ENCODE measurements around the gene BZW2.

Gene BZW2

DNA sequence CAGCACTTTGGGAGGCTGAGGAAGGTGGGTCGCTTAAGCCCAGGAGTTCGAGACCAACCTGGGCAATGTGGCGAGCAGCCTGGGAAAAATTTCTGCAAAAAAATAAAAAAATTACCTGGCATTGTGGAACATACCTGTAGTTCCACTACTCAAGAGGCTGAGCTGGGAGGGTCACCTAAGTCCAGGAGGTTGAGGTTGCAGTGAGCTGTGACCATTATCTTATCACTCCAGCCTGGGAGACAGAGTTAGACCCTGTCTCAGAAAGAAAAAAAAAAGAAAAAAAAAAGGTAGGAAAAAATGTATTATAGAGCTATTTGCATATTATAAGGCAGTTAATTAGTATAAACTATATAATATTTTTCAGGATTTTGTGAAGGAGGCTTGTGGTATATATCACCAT, 96.6 kb downstream of the BZW2 start:
- DNase-seq (ENCODE audit: low read depth, low spot score) = no peak
- peak overlapping the region; percentile 51 for H3K27ac ChIP-seq

DNA sequence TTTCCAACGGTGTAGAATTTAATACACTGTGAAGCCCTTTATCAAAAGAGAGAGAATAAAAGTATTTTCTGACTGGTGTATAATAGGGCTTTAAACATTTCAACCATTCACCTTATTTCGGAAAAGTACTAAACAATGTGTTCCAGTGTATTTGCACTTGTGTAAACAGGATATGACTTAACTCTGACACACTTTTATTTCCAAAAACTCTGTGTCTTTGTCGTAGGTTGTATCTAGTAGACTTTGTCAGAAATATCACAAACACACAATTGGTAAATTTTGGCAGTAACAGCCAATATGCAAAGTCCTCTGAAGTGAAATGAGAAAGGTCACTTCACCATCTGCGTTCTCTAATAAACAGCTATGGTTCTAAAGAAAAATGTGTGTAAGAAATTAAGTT, 97.3 kb downstream of the BZW2 start:
- peak overlapping the region; percentile 51 for H3K27ac ChIP-seq
- no peak for DNase-seq (ENCODE audit: low read depth, low spot score)

GRCh38 chr7:16744518-16745250, 98.7 kb downstream of the BZW2 start:
- H3K27ac ChIP-seq = no peak overlapping the region
- no peak for DNase-seq (ENCODE audit: low read depth, low spot score)

- no peak overlapping the region for H3K27ac ChIP-seq
- DNase-seq (ENCODE audit: low read depth, low spot score) = no peak
Observed at GRCh38 chr7:16745645-16746044, 99.7 kb downstream of the BZW2 start.

DNA sequence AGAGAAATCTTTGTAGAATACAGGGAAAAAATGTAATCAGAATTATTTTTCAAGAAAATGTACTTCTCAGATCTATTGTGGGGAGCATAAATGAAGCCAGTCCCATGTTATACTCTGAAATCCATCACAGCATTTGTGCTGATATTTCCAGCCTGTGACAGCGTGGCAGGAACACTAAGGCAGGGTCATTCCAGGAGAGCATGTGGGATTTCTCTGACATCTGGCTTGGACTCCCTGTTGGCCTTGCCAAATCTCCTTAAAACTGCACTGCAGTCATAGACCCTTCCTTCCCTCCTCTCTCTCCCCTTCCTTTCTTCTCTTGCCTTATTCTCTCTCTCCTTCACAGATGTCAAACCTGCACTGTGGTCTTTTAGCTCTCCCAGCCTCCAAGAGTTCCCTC, 101.1 kb downstream of the BZW2 start:
- DNase-seq (ENCODE audit: low read depth, low spot score) = no peak

GRCh38 chr7:16753102-16753931, 107.3 kb downstream of the BZW2 start, which contains the start of gene TSPAN13:
TSPAN13 (plus strand) TSS chr7:16753755; CDS start chr7:16753968, 213 bp downstream.
- peak within 1 kb of the TSS; percentile 57 for H3K27ac ChIP-seq
- DNase-seq (ENCODE audit: low read depth, low spot score) = peak; percentile 91

More for the DNA sequence above, 101.1 kb downstream of the BZW2 start:
- H3K27ac ChIP-seq = no peak overlapping the region

GRCh38 chr7:16753932-16754855, 108.2 kb downstream of the BZW2 start:
- no peak for DNase-seq (ENCODE audit: low read depth, low spot score)
- H3K27ac ChIP-seq = peak overlapping the region; percentile 57

DNA sequence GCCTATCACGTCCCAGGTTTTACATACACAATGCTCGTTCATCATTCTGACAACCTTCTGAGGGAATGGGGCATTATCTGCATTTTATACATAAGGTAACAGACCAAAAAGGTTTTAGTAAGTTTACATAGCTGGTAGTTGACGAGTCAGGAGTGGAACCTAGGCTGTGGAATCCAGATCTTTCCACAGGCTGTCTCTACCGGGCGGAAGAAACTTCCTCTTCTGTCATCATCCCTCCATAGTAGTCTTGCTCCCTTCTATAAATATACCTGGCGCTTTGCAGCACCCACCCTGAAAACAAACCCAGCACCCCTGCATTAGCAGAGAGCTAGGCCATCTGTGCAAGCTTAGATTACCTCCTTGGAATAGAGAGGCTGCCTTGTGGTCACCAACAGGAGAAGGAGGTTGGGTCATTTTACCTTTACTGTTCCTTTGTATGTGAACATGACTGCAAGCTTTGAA, 108.9 kb downstream of the BZW2 start:
- DNase-seq (ENCODE audit: low read depth, low spot score) = no peak
- H3K27ac ChIP-seq = peak overlapping the region; percentile 57

- H3K27ac ChIP-seq = peak overlapping the region; percentile 57
- DNase-seq (ENCODE audit: low read depth, low spot score) = no peak
Observed at GRCh38 chr7:16755397-16755796, 109.4 kb downstream of the BZW2 start.
